ENCODE measurements around the gene ATF2. TPM values are rescaled to one million over a fixed set of nuclear protein-coding genes. Genes with fewer than 3 reads are reported as not detected.

The ATF2 gene
- total and polyA plus RNA-seq, 2 experiments from 2014 or later, result 23.0 to 53.5 TPM

GRCh38 chr2:175147186-175147585 is 20.8 kb downstream of the ATF2 start:
- WGBS (ENCODE audit: low lambda C conversion rate, missing lambda C conversion rate), result 85% methylated on average over 4 of the region's 4 CpGs
- no peak for TF ChIP-seq EZH2 (IDR thresholded peaks at IDR 0.05; ENCODE audit: borderline replicate concordance)
- Histone ChIP-seq H3K4me1 (ENCODE audit: insufficient read depth) (no peaks in the 10 kb centered on the region), H3K9me3 (ENCODE audit: low read depth) (no peaks in the 10 kb centered on the region), H3K79me2 (peaks cover 98% of the 10 kb centered on the region), H4K20me1 (ENCODE audit: insufficient read depth, poor library complexity, severe bottlenecking) (peaks cover 42% of the 10 kb centered on the region), H3K36me3 (replicated peaks; ENCODE audit: insufficient read depth, low read depth) (no peaks in the 10 kb centered on the region), H3K4me3 (no peak overlapping the region), H3K27ac (no peak overlapping the region), H3K4me2 (no peak overlapping the region), H3K27me3 (no peaks in the 10 kb centered on the region), H3K9me2 (replicated peaks; ENCODE audit: insufficient read depth) (no peaks in the 10 kb centered on the region), H2AFZ (no peak overlapping the region)
- no peak for DNase-seq (ENCODE audit: low spot score)

- H3K79me2 ChIP-seq, result peaks cover 93% of the 10 kb centered on the region
- H3K9me2 ChIP-seq (replicated peaks; ENCODE audit: insufficient read depth), result no peaks in the 10 kb centered on the region
- H3K27me3 ChIP-seq, result no peaks in the 10 kb centered on the region
- H3K36me3 ChIP-seq (replicated peaks; ENCODE audit: insufficient read depth, low read depth), result peaks cover 3% of the 10 kb centered on the region
- no peaks in the 10 kb centered on the region for H3K4me1 ChIP-seq (ENCODE audit: insufficient read depth)
- 92% methylated on average over 2 of the region's 2 CpGs for WGBS (ENCODE audit: low lambda C conversion rate, missing lambda C conversion rate)
- no peak overlapping the region for H3K27ac ChIP-seq
- no peak overlapping the region for H3K4me3 ChIP-seq
- no peak for DNase-seq (ENCODE audit: low spot score)
- H3K4me2 ChIP-seq, result no peak overlapping the region
- H2AFZ ChIP-seq, result no peak overlapping the region
- no peak for TF ChIP-seq EZH2phosphoT487 (IDR thresholded peaks at IDR 0.05; ENCODE audit: low read depth, severe bottlenecking, unreplicated experiment)
- H4K20me1 ChIP-seq (ENCODE audit: insufficient read depth, poor library complexity, severe bottlenecking), result peaks cover 40% of the 10 kb centered on the region
- no peaks in the 10 kb centered on the region for H3K9me3 ChIP-seq (ENCODE audit: low read depth)
Measured at GRCh38 chr2:175143678-175144077, 24.3 kb downstream of the ATF2 start.

- Histone ChIP-seq H3K4me3 (no peak overlapping the region), H2AFZ (no peak overlapping the region), H3K9me2 (replicated peaks; ENCODE audit: insufficient read depth) (no peaks in the 10 kb centered on the region), H3K27me3 (no peaks in the 10 kb centered on the region), H3K36me3 (replicated peaks; ENCODE audit: insufficient read depth, low read depth) (peaks cover 6% of the 10 kb centered on the region), H3K79me2 (peaks cover 93% of the 10 kb centered on the region), H3K4me1 (ENCODE audit: insufficient read depth) (peaks cover under 1% of the 10 kb centered on the region), H3K27ac (no peak overlapping the region), H3K9me3 (ENCODE audit: low read depth) (no peaks in the 10 kb centered on the region), H4K20me1 (ENCODE audit: insufficient read depth, poor library complexity, severe bottlenecking) (peaks cover 37% of the 10 kb centered on the region), H3K4me2 (no peak overlapping the region)
- no peak for DNase-seq (ENCODE audit: low spot score)
- 95% methylated on average over 1 of the region's 1 CpG for WGBS (ENCODE audit: low lambda C conversion rate, missing lambda C conversion rate)
- TF ChIP-seq EZH2 (IDR thresholded peaks at IDR 0.05; ENCODE audit: borderline replicate concordance), result no peak
Measured at GRCh38 chr2:175143191-175143590, 24.8 kb downstream of the ATF2 start.

GRCh38 chr2:175140332-175140731 is 27.7 kb downstream of the ATF2 start:
- Histone ChIP-seq H2AFZ (no peak overlapping the region), H3K79me2 (peaks cover 82% of the 10 kb centered on the region), H3K4me3 (no peak overlapping the region), H3K9me3 (ENCODE audit: low read depth) (no peaks in the 10 kb centered on the region), H3K36me3 (replicated peaks; ENCODE audit: insufficient read depth, low read depth) (peaks cover 6% of the 10 kb centered on the region), H3K27me3 (no peaks in the 10 kb centered on the region), H3K9me2 (replicated peaks; ENCODE audit: insufficient read depth) (no peaks in the 10 kb centered on the region), H3K4me1 (ENCODE audit: insufficient read depth) (peaks cover 7% of the 10 kb centered on the region), H3K4me2 (no peak overlapping the region), H4K20me1 (ENCODE audit: insufficient read depth, poor library complexity, severe bottlenecking) (peaks cover 28% of the 10 kb centered on the region), H3K27ac (no peak overlapping the region)
- DNase-seq (ENCODE audit: low spot score), result no peak
- TF ChIP-seq EZH2phosphoT487 (IDR thresholded peaks at IDR 0.05; ENCODE audit: low read depth, severe bottlenecking, unreplicated experiment), result no peak
- no peak for TF ChIP-seq CTCF (IDR thresholded peaks at IDR 0.05; ENCODE audit: poor library complexity)
- no peak for TF ChIP-seq EZH2 (IDR thresholded peaks at IDR 0.05; ENCODE audit: borderline replicate concordance)
- WGBS (ENCODE audit: low lambda C conversion rate, missing lambda C conversion rate), result 80% methylated on average over 2 of the region's 2 CpGs

- WGBS (ENCODE audit: low lambda C conversion rate, missing lambda C conversion rate), result 64% methylated on average over 2 of the region's 2 CpGs
- TF ChIP-seq EZH2 (IDR thresholded peaks at IDR 0.05; ENCODE audit: borderline replicate concordance), result no peak
- peaks cover 62% of the 10 kb centered on the region for H3K79me2 ChIP-seq
Measured at GRCh38 chr2:175137793-175138192, 30.2 kb downstream of the ATF2 start.

More at GRCh38 chr2:175137793-175138192, 30.2 kb downstream of the ATF2 start:
- Histone ChIP-seq H3K4me1 (ENCODE audit: insufficient read depth) (peaks cover 7% of the 10 kb centered on the region), H3K27ac (no peak overlapping the region), H4K20me1 (ENCODE audit: insufficient read depth, poor library complexity, severe bottlenecking) (peaks cover 20% of the 10 kb centered on the region), H3K4me2 (no peak overlapping the region), H3K27me3 (no peaks in the 10 kb centered on the region), H3K9me3 (ENCODE audit: low read depth) (no peaks in the 10 kb centered on the region), H3K36me3 (replicated peaks; ENCODE audit: insufficient read depth, low read depth) (peaks cover 6% of the 10 kb centered on the region), H3K4me3 (no peak overlapping the region), H3K9me2 (replicated peaks; ENCODE audit: insufficient read depth) (no peaks in the 10 kb centered on the region), H2AFZ (no peak overlapping the region)
- DNase-seq (ENCODE audit: low spot score), result no peak
